Hematopoietic multipotent progenitor cell treated with erythropoietin and hydrocortisone succinate and interleukin-3 and kit ligand, for 4 days (in vitro differentiated cells): ENCODE measurements around the gene EBF4.

Source experiments
- DNase-seq: peaks from one replicate; pipeline ENCODE4 v3.0.0-alpha.2; 2015

EBF4 gene

GRCh38 chr20:2692036-2692885 lies at the start of gene EBF4:
Gene EBF4, plus strand, starts transcription at chr20:2692780. Its CDS starts 866 bp downstream, at chr20:2693646.
- DNase-seq = peak; percentile 33

- DNase-seq = no peak
Measured at GRCh38 chr20:2643708-2644107, 48.9 kb upstream of the EBF4 start.

GRCh38 chr20:2651772-2652723 lies 40.5 kb upstream of the EBF4 start, which contains the start of gene NOP56:
Gene NOP56, plus strand, starts transcription at chr20:2652632. Its CDS starts 29 bp downstream, at chr20:2652661.
- DNase-seq = peak; percentile 97

GRCh38 chr20:2652724-2653555 lies 39.6 kb upstream of the EBF4 start:
- peak; percentile 70 for DNase-seq

GRCh38 chr20:2653556-2654383 lies 38.8 kb upstream of the EBF4 start:
- no peak for DNase-seq

- no peak for DNase-seq
Measured at GRCh38 chr20:2654384-2654822, 38.2 kb upstream of the EBF4 start.

- no peak for DNase-seq
Measured at GRCh38 chr20:2654831-2655230, 37.7 kb upstream of the EBF4 start.

- no peak for DNase-seq
Measured at GRCh38 chr20:2655331-2656116, 37.1 kb upstream of the EBF4 start.

- no peak for DNase-seq
Measured at GRCh38 chr20:2656471-2657117, 36.0 kb upstream of the EBF4 start.

- no peak for DNase-seq
Measured at GRCh38 chr20:2657241-2657640, 35.3 kb upstream of the EBF4 start.

GRCh38 chr20:2657674-2658073 lies 34.9 kb upstream of the EBF4 start:
- DNase-seq = no peak

- peak; percentile 44 for DNase-seq
Measured at GRCh38 chr20:2658414-2659354, 33.9 kb upstream of the EBF4 start.

- no peak for DNase-seq
Measured at GRCh38 chr20:2659547-2659946, 33.0 kb upstream of the EBF4 start.

- no peak for DNase-seq
Measured at GRCh38 chr20:2663364-2663886, 29.2 kb upstream of the EBF4 start.

- peak; percentile 97 for DNase-seq
Measured at GRCh38 chr20:2663887-2664719, 28.5 kb upstream of the EBF4 start, which contains the start of gene IDH3B. Gene IDH3B, minus strand, starts transcription at chr20:2664216. Its CDS starts 28 bp downstream, at chr20:2664188.

- DNase-seq = peak; percentile 65
Measured at GRCh38 chr20:2671977-2672376, 20.6 kb upstream of the EBF4 start.

GRCh38 chr20:2672446-2672845 lies 20.1 kb upstream of the EBF4 start:
- DNase-seq = no peak

GRCh38 chr20:2673453-2673852 lies 19.1 kb upstream of the EBF4 start:
- no peak for DNase-seq
